Lower lobe of right lung (tissue), 2 donors: ENCODE measurements around the gene RBBP4. TPM values are rescaled to one million over a fixed set of nuclear protein-coding genes. Genes with fewer than 3 reads are reported as not detected.
"Not testable (repeated sequence)": the region's sequence is repeated elsewhere in the genome, so short reads cannot be mapped to it uniquely, and the experiment has no call there.

Experiments
- ATAC-seq, 2 donors: fragments of 200-7000 bp; cut with Tn5 transposase; one replicate each; pipeline ENCODE4 v1.9.1; 2020 to 2022; ENCODE audit warnings: mild to moderate bottlenecking in 2 of 2, moderate library complexity in 2 of 2
- DNase-seq: peaks from one replicate; pipeline ENCODE4 v3.0.0-alpha.2; 2020
- H3K27ac ChIP-seq: fragments of 200-600 bp; one replicate; pipeline ENCODE4 v1.8.0; 2022
- H3K27me3 ChIP-seq: fragments of 200-600 bp; one replicate; pipeline ENCODE4 v1.8.0; 2022; ENCODE audit warnings: low read depth
- H3K36me3 ChIP-seq: fragments of 200-600 bp; one replicate; pipeline ENCODE4 v1.8.0; 2022; ENCODE audit warnings: mild to moderate bottlenecking
- H3K4me1 ChIP-seq: fragments of 200-600 bp; one replicate; pipeline ENCODE4 v1.8.0; 2022
- H3K4me3 ChIP-seq: fragments of 200-600 bp; one replicate; pipeline ENCODE4 v1.8.0; 2022; ENCODE audit warnings: mild to moderate bottlenecking
- H3K9me3 ChIP-seq: fragments of 200-600 bp; one replicate; pipeline ENCODE4 v1.8.0; 2022
- CTCF ChIP-seq: fragments of 200-600 bp; IDR thresholded peaks from one replicate; pipeline ENCODE4 v1.8.0; 2022; ENCODE audit warnings: antibody characterized with exemption, mild to moderate bottlenecking
- intact Hi-C: fragments of 100-400 bp; cut with DNase I; formaldehyde crosslinking; loops from one replicate; pipeline ENCODE4 v1.11.0; 2022
- total RNA-seq: library from RNA; stranded (reverse); fragmentation: NEBNext Ultra II Directional; extraction: Animal tissue kit (Norgen Biotek cat#: 25700); gene quantifications from one replicate; pipeline ENCODE4 v1.2.1, GENCODE V29; 2021
- donor health status: DM: no; HTN: yes; CAD: no; lungs with severe emphysema.

Gene RBBP4
- total RNA-seq, 1 donor from 2014 or later, result 155 TPM

- intact Hi-C loops, result no loop called here
- Histone ChIP-seq H3K27ac (no peak overlapping the region), H3K4me1 (peaks cover 14% of the 10 kb centered on the region), H3K36me3 (no peaks in the 10 kb centered on the region), H3K4me3 (no peak overlapping the region), H3K9me3 (no peaks in the 10 kb centered on the region), H3K27me3 (no peaks in the 10 kb centered on the region)
- TF ChIP-seq CTCF, result no peak
- DNase-seq, result no peak
- no peak for ATAC-seq
Measured at GRCh38 chr1:32709075-32709474, 58.1 kb downstream of the RBBP4 start.

GRCh38 chr1:32709476-32709875, 58.5 kb downstream of the RBBP4 start:
- Histone ChIP-seq H3K4me3 (no peak overlapping the region), H3K27me3 (no peaks in the 10 kb centered on the region), H3K9me3 (no peaks in the 10 kb centered on the region), H3K4me1 (peaks cover 12% of the 10 kb centered on the region), H3K36me3 (no peaks in the 10 kb centered on the region), H3K27ac (no peak overlapping the region)
- no peak for DNase-seq
- TF ChIP-seq CTCF, result no peak
- intact Hi-C loops, result no loop called here
- ATAC-seq, result no peak

- H3K4me3 ChIP-seq, intact Hi-C loops, H3K9me3 ChIP-seq, H3K36me3 ChIP-seq, H3K27me3 ChIP-seq, DNase-seq, H3K27ac ChIP-seq: not testable (repeated sequence)
- ATAC-seq, result peak; percentile 17 to 21
- peaks cover 11% of the 10 kb centered on the region for H3K4me1 ChIP-seq
Measured at GRCh38 chr1:32711221-32711620, 60.2 kb downstream of the RBBP4 start.

GRCh38 chr1:32713081-32713480, 62.1 kb downstream of the RBBP4 start:
- ATAC-seq (no peak), DNase-seq (no peak)
- intact Hi-C loops, result no loop called here
- Histone ChIP-seq H3K9me3 (no peaks in the 10 kb centered on the region), H3K36me3 (no peaks in the 10 kb centered on the region), H3K4me1 (peaks cover 19% of the 10 kb centered on the region), H3K4me3 (no peak overlapping the region), H3K27ac (no peak overlapping the region), H3K27me3 (no peaks in the 10 kb centered on the region)
- no peak for TF ChIP-seq CTCF

GRCh38 chr1:32714277-32714676, 63.3 kb downstream of the RBBP4 start:
- intact Hi-C loops, result no loop called here
- no peak for DNase-seq

GRCh38 chr1:32715901-32716311, 64.9 kb downstream of the RBBP4 start:
- no peak for TF ChIP-seq CTCF
- H3K4me1 ChIP-seq, result peaks cover 19% of the 10 kb centered on the region

More at GRCh38 chr1:32714277-32714676, 63.3 kb downstream of the RBBP4 start:
- no peaks in the 10 kb centered on the region for H3K27me3 ChIP-seq
- no peak overlapping the region for H3K27ac ChIP-seq
- peaks cover 19% of the 10 kb centered on the region for H3K4me1 ChIP-seq
- no peak for TF ChIP-seq CTCF
- H3K4me3 ChIP-seq, result no peak overlapping the region
- no peak for ATAC-seq
- H3K36me3 ChIP-seq, result no peaks in the 10 kb centered on the region
- no peaks in the 10 kb centered on the region for H3K9me3 ChIP-seq

More at GRCh38 chr1:32715901-32716311, 64.9 kb downstream of the RBBP4 start:
- no peaks in the 10 kb centered on the region for H3K27me3 ChIP-seq
- intact Hi-C loops, result no loop called here
- DNase-seq (no peak), ATAC-seq (no peak)
- H3K4me3 ChIP-seq, result no peak overlapping the region
- H3K9me3 ChIP-seq, result no peaks in the 10 kb centered on the region
- H3K27ac ChIP-seq, result peak overlapping the region; percentile 56
- H3K36me3 ChIP-seq, result no peaks in the 10 kb centered on the region
